Vagina (tissue), 2 donors: ENCODE data around the gene EYS. TPM values are rescaled to one million over a fixed set of nuclear protein-coding genes. Genes with fewer than 3 reads are reported as not detected.

Source experiments
- DNase-seq, 2 donors: peaks; one replicate each; pipeline ENCODE4 v3.0.0-alpha.2; 2017; ENCODE audit errors: extremely low spot score in 2 of 2
- H3K27ac ChIP-seq: fragments of 200-600 bp; sonication (generic); one replicate; pipeline ENCODE4 v1.5.1; 2019
- H3K27me3 ChIP-seq: fragments of 200-600 bp; sonication (generic); one replicate; pipeline ENCODE4 v1.5.1; 2019
- H3K36me3 ChIP-seq, 2 donors: fragments of 200-600 bp; sonication (generic); one replicate each; pipeline ENCODE4 v1.5.1; 2017 to 2019
- H3K4me1 ChIP-seq: fragments of 200-600 bp; sonication (generic); one replicate; pipeline ENCODE4 v1.5.1; 2019
- H3K4me3 ChIP-seq, 2 donors: fragments of 200-600 bp; sonication (generic); 1 replicate in 1 of 2; 2 replicates in 1 of 2; pipeline ENCODE4 v1.5.1; 2016 to 2019
- H3K9me3 ChIP-seq: fragments of 200-600 bp; sonication (generic); one replicate; pipeline ENCODE4 v1.5.1; 2019
- POLR2A ChIP-seq, 2 donors: fragments of 450-650 bp; IDR thresholded peaks; one replicate each; pipeline ENCODE4 v1.6.1; 2017; ENCODE audit warnings: antibody characterized with exemption in 2 of 2, mild to moderate bottlenecking in 2 of 2, moderate library complexity in 2 of 2
- POLR2AphosphoS5 ChIP-seq, 2 donors: sonication (generic); formaldehyde crosslinking; IDR thresholded peaks; one replicate each; pipeline ENCODE4 v1.9.0; 2017; ENCODE audit warnings: antibody characterized with exemption in 2 of 2, mild to moderate bottlenecking in 2 of 2, low read depth in 1 of 2; ENCODE audit not compliant: insufficient read depth in 1 of 2
- intact Hi-C: fragments of 100-400 bp; cut with DNase I; formaldehyde crosslinking; loops from one replicate; pipeline ENCODE4 v1.15.1; 2023
- total RNA-seq: library from RNA; depleted of rRNA; stranded (reverse); fragments of >200 nt; gene quantifications from one replicate; pipeline ENCODE4 v1.2.3, GENCODE V29; 2016
- TF ChIP-seq, protein P1 (sequence below), 3 experiments: fragments of 450-650 bp in 2 of 3; fragments of 200-600 bp in 1 of 3; sonication (generic) in 1 of 3; IDR thresholded peaks; one replicate each; pipeline ENCODE4 v1.5.1; 2017 to 2019; ENCODE audit warnings: antibody characterized with exemption in 3 of 3, mild to moderate bottlenecking in 2 of 3, moderate library complexity in 2 of 3

Gene EYS
- total RNA-seq, 1 donor from 2014 or later: not detected

DNA sequence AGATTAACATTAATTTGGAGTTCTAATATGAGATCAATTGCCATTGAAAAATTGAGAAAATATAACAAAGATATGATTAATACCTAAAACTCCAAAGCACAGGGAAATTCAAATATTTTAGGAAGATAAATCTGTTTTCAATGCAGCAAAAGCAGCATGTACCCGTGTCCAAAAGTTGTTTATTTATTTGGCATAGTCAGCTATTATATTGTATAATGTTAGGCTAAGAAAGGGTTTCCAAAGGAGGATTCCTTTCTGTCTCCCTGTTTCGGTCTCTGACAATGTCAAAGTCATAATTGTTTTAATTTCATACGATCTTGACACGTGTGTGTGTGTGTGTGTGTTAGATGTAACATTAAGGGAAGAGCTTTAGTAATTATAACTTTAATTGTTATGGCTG is 914.5 kb downstream of the EYS start:
- DNase-seq: no peak
- no peak overlapping the region for H3K4me3 ChIP-seq
- H3K9me3 ChIP-seq: no peaks in the 10 kb centered on the region
- no peaks in the 10 kb centered on the region for H3K4me1 ChIP-seq
- no peaks in the 10 kb centered on the region for H3K27me3 ChIP-seq
- no peak overlapping the region for H3K27ac ChIP-seq
- no peaks in the 10 kb centered on the region for H3K36me3 ChIP-seq
- TF ChIP-seq, protein P1, sequence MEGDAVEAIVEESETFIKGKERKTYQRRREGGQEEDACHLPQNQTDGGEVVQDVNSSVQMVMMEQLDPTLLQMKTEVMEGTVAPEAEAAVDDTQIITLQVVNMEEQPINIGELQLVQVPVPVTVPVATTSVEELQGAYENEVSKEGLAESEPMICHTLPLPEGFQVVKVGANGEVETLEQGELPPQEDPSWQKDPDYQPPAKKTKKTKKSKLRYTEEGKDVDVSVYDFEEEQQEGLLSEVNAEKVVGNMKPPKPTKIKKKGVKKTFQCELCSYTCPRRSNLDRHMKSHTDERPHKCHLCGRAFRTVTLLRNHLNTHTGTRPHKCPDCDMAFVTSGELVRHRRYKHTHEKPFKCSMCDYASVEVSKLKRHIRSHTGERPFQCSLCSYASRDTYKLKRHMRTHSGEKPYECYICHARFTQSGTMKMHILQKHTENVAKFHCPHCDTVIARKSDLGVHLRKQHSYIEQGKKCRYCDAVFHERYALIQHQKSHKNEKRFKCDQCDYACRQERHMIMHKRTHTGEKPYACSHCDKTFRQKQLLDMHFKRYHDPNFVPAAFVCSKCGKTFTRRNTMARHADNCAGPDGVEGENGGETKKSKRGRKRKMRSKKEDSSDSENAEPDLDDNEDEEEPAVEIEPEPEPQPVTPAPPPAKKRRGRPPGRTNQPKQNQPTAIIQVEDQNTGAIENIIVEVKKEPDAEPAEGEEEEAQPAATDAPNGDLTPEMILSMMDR (IDR thresholded peaks at IDR 0.05): no peak
- no peak for TF ChIP-seq POLR2A (IDR thresholded peaks at IDR 0.05)
- TF ChIP-seq POLR2AphosphoS5 (IDR thresholded peaks at IDR 0.05; ENCODE audit: insufficient read depth in 1 of 2, low read depth in 1 of 2): no peak
- intact Hi-C loops: no loop called here

DNA sequence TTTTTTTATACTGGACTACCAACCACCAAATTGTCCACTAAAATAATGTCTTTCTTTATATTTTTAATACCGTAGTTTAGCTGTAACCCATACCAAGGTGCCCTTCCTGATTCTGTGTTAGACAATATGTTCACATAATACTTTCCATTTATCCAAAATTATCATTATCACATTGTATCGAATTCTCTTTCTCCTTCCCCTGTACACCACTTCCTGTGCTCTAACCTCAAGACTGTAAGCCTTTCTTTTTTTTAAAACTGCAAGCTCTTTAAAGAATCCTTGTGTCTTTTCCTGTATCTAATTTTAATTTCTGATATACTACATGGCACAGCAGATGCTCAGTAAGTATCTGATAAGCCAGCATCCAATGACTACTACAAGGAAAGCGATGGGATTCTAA is 917.5 kb downstream of the EYS start:
- Histone ChIP-seq H3K36me3 (no peaks in the 10 kb centered on the region), H3K4me1 (no peaks in the 10 kb centered on the region), H3K9me3 (no peaks in the 10 kb centered on the region), H3K27me3 (no peaks in the 10 kb centered on the region), H3K27ac (no peak overlapping the region), H3K4me3 (no peak overlapping the region)
- DNase-seq: no peak
- intact Hi-C loops: no loop called here
- TF ChIP-seq, protein P1 (IDR thresholded peaks at IDR 0.05): no peak
- TF ChIP-seq POLR2A (IDR thresholded peaks at IDR 0.05) (no peak), POLR2AphosphoS5 (IDR thresholded peaks at IDR 0.05; ENCODE audit: insufficient read depth in 1 of 2, low read depth in 1 of 2) (no peak)

DNA sequence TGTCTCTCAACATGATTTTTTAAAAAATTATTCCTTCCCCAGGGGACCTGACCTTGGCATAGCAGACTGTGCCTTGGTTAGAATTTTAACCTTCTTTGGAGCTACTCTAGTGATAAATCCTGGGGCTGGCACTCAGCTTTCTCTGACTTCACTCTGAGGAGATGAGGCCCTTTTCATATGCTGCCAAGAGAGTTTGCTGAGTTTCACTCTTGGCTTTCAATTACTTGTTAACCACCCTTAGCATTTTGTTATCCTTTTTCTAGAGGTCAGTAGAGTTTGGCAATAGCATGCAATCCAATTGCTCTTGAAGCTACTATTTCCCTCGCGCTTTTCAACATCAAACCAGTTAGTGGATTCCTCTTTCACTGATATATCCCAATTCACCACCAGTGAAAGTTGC is 920.3 kb downstream of the EYS start:
- Histone ChIP-seq H3K4me1 (no peaks in the 10 kb centered on the region), H3K27me3 (no peaks in the 10 kb centered on the region), H3K4me3 (no peak overlapping the region), H3K9me3 (no peaks in the 10 kb centered on the region), H3K36me3 (no peaks in the 10 kb centered on the region), H3K27ac (no peak overlapping the region)
- no peak for TF ChIP-seq POLR2AphosphoS5 (IDR thresholded peaks at IDR 0.05; ENCODE audit: insufficient read depth in 1 of 2, low read depth in 1 of 2)
- TF ChIP-seq, protein P1 (IDR thresholded peaks at IDR 0.05): no peak
- TF ChIP-seq POLR2A (IDR thresholded peaks at IDR 0.05): no peak
- DNase-seq: no peak
- intact Hi-C loops: no loop called here

DNA sequence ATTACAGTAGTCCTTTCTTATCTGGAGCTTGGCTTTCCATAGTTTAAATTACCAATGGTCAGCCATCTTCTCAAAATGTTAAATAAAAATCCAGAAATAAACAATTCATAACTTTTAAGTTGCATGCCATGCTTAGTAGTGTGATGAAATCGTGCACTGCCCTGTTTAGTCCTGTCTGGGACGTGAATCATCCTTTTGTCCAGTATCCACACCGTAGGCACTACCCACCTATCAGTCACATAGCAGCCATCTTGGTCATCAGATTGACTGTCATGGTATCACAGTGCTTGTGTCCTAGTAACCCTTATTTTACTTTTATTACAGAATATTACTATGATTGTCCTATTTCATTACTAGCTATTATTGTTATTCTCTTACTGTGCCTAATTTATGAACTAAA is 924.1 kb downstream of the EYS start:
- Histone ChIP-seq H3K4me3 (no peak overlapping the region), H3K27ac (no peak overlapping the region), H3K4me1 (no peaks in the 10 kb centered on the region), H3K27me3 (no peaks in the 10 kb centered on the region), H3K9me3 (no peaks in the 10 kb centered on the region), H3K36me3 (no peaks in the 10 kb centered on the region)
- intact Hi-C loops: no loop called here
- TF ChIP-seq POLR2AphosphoS5 (IDR thresholded peaks at IDR 0.05; ENCODE audit: insufficient read depth in 1 of 2, low read depth in 1 of 2) (no peak), POLR2A (IDR thresholded peaks at IDR 0.05) (no peak)
- TF ChIP-seq, protein P1 (IDR thresholded peaks at IDR 0.05): no peak
- DNase-seq: no peak

DNA sequence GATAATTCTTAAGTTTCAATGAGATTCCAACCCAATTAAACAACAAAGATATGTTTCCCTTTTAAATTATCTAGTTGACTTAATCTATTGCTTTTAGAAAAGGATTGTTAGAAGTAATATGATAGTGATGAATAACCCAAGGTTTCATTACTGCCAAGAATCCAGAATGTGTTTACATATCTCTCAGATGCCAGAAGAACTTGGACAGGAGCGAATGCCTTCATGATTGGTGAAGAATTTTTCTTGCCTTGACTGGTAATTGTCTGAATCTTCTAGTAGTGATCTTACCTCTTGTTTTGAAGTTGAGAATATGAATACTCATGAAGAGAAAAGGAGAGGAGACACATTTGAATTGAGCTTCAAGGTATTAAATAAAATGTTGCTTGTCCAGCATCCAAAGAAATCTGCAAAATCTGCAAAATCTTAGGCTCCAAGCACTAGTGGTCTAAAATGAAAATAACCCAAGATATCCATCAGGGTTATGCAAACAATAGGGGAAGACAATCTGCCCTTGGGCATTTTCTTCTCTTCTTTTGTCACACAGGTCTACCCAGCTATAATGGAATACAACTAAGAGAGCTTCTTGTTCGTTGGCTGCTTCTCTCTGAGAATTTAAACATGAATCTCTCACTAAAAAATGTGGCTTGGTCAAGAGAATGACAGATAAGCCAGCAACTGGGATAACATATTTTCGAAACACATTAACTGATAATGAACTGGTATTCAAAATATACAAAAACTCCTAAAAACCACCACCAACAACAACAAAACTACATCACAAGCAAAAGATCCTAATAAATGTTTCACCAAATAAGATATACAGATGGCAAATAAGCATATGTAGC is 928.9 kb downstream of the EYS start:
- Histone ChIP-seq H3K36me3 (no peaks in the 10 kb centered on the region), H3K27me3 (no peaks in the 10 kb centered on the region), H3K4me3 (no peak overlapping the region), H3K4me1 (no peaks in the 10 kb centered on the region), H3K9me3 (no peaks in the 10 kb centered on the region), H3K27ac (no peak overlapping the region)
- TF ChIP-seq POLR2A (IDR thresholded peaks at IDR 0.05): no peak
- TF ChIP-seq POLR2AphosphoS5 (IDR thresholded peaks at IDR 0.05; ENCODE audit: insufficient read depth in 1 of 2, low read depth in 1 of 2): no peak
- TF ChIP-seq, protein P1 (IDR thresholded peaks at IDR 0.05): no peak
- intact Hi-C loops: no loop called here
- DNase-seq: no peak
